Measurements from ENCODE around the gene TRPV4. TPM values are rescaled to one million over a fixed set of nuclear protein-coding genes. Genes with fewer than 3 reads are reported as not detected.

Gene TRPV4
- total RNA-seq (2021): 2.9 to 5.4 TPM (median 5.1 TPM) in 3 replicates
- Bru-seq, nascent RNA: percentile 41 among the genes with signal in this experiment
- long read RNA-seq, experiment 1, transcript TRPV4-201 (16 exons, 3,233 nt): major isoform, 8 of 18 reads
- long read RNA-seq, experiment 1, partial matches to known transcripts: 4 of 18 reads
- long read RNA-seq, experiment 1, other reads (novel, unspliced or antisense): 5 of 18 reads
- long read RNA-seq, experiment 2, partial matches to known transcripts: 3 of 6 reads
- long read RNA-seq, experiment 2, other reads (novel, unspliced or antisense): 1 of 6 reads
- long read RNA-seq, experiment 3: 0 reads

GRCh38 chr12:109833307-109834189, at the start of gene TRPV4:
Gene TRPV4, minus strand, starts transcription at chr12:109833398. Its CDS starts 18,602 bp downstream, at chr12:109814796.
- ATAC-seq: peak; percentile 74
- Mint-ChIP-seq H3K4me1 (peaks cover 6% of the 10 kb centered on the region), H3K36me3 (no peaks in the 10 kb centered on the region), H3K9me3 (no peaks in the 10 kb centered on the region), H3K27me3 (ENCODE audit: low read depth) (peaks cover 8% of the 10 kb centered on the region), H3K27ac (no peak within 1 kb of the TSS), H3K4me3 (peak within 1 kb of the TSS; percentile 63)
- ChIA-PET POLR2A (no interaction called here), CTCF (interaction anchor here (1.0 to 7.1 kb wide), 7 partner anchors 7 to 236 kb away, joined by 3 to 63 read pairs (median 7); no protein-coding TSS in a partner anchor)
- peak; percentile 59 for DNase-seq (ENCODE audit: low spot score)
- TF ChIP-seq SP1 (CRISPR knock-in tag; conservative IDR thresholded peaks at IDR 0.05) (peak; percentile 56; the same call in 1 of the 2 replicates), GTF2I (CRISPR knock-in tag; conservative IDR thresholded peaks at IDR 0.05) (peak; percentile 54; the same call in 1 of the 2 replicates), PRRX2 (CRISPR knock-in tag; IDR thresholded peaks at IDR 0.05) (no peak), ZNF121 (CRISPR knock-in tag; IDR thresholded peaks at IDR 0.05) (peak; percentile 90; the same call in 1 of the 2 replicates), HMGXB4 (CRISPR knock-in tag; IDR thresholded peaks at IDR 0.05) (0 out of 2 replicates have a peak, but pooled peaks have one; percentile 3), PRDM15 (CRISPR knock-in tag; IDR thresholded peaks at IDR 0.05) (peak; percentile 64; the same call in 1 of the 2 replicates), USF1 (CRISPR knock-in tag; IDR thresholded peaks at IDR 0.05) (no peak)

- ChIA-PET POLR2A (no interaction called here), CTCF (interaction anchor here (1.0 to 2.9 kb wide), 4 partner anchors 13 to 45 kb away, joined by 3 to 15 read pairs (median 5); partner anchors contain the start of gene TCHP)
- no peak for DNase-seq (ENCODE audit: low spot score)
- peak overlapping the region; percentile 80 for H3K4me3 Mint-ChIP-seq
- no peaks in the 10 kb centered on the region for H3K36me3 Mint-ChIP-seq
- ATAC-seq: no peak
- no peaks in the 10 kb centered on the region for H3K9me3 Mint-ChIP-seq
- peak overlapping the region; percentile 93 for H3K27ac Mint-ChIP-seq
- H3K4me1 Mint-ChIP-seq: peaks cover 48% of the 10 kb centered on the region
- peaks cover 30% of the 10 kb centered on the region for H3K27me3 Mint-ChIP-seq (ENCODE audit: low read depth)
- TF ChIP-seq ZNF281 (CRISPR knock-in tag; IDR thresholded peaks at IDR 0.05) (no peak), NR3C1 (CRISPR knock-in tag; conservative IDR thresholded peaks at IDR 0.05; ENCODE audit: low read depth) (no peak), IRF2 (CRISPR knock-in tag; IDR thresholded peaks at IDR 0.05; ENCODE audit: borderline replicate concordance, low read depth) (no peak), CREM (CRISPR knock-in tag; IDR thresholded peaks at IDR 0.05) (no peak), AFF4 (CRISPR knock-in tag; IDR thresholded peaks at IDR 0.05; ENCODE audit: borderline replicate concordance) (no peak), CREB1 (CRISPR knock-in tag; IDR thresholded peaks at IDR 0.05) (no peak), IRF1 (CRISPR knock-in tag; IDR thresholded peaks at IDR 0.05) (no peak)
Measured at GRCh38 chr12:109881752-109882151, 48.6 kb upstream of the TRPV4 start.
